Lower leg skin (tissue), 3 donors: ENCODE results near the gene TEK.

Source experiments
- POLR2A ChIP-seq, 2 donors: fragments of 450-650 bp; IDR thresholded peaks; one replicate each; pipeline ENCODE4 v1.6.1; 2016 to 2017; ENCODE audit warnings: antibody characterized with exemption in 2 of 2, mild to moderate bottlenecking in 1 of 2, moderate library complexity in 1 of 2
- TF ChIP-seq, protein P1 (sequence below), 3 donors: fragments of 450-650 bp; IDR thresholded peaks; one replicate each; pipeline ENCODE4 v1.5.1; 2016; ENCODE audit warnings: antibody characterized with exemption in 3 of 3, mild to moderate bottlenecking in 3 of 3, moderate library complexity in 2 of 3

DNA sequence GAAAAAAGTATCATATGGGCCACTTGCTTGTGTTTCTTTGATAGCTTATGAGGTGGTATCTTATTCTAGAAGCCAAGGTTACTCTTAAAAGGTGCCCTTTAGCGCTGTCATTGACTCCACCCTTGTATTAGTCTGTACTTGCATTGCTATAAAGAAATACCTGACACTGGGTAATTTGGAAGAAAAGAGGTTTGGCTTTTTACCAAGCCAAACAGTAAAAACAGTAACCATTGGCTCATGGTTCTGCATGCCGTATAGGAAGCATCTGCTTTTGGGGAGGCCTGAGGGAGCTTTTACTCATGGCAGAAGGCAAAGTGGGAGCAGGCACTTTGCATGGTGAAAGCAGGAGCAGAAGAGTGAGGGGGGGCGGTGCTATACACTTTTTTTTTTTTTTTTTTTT, 87.4 kb downstream of the TEK start:
- TF ChIP-seq, protein P1, sequence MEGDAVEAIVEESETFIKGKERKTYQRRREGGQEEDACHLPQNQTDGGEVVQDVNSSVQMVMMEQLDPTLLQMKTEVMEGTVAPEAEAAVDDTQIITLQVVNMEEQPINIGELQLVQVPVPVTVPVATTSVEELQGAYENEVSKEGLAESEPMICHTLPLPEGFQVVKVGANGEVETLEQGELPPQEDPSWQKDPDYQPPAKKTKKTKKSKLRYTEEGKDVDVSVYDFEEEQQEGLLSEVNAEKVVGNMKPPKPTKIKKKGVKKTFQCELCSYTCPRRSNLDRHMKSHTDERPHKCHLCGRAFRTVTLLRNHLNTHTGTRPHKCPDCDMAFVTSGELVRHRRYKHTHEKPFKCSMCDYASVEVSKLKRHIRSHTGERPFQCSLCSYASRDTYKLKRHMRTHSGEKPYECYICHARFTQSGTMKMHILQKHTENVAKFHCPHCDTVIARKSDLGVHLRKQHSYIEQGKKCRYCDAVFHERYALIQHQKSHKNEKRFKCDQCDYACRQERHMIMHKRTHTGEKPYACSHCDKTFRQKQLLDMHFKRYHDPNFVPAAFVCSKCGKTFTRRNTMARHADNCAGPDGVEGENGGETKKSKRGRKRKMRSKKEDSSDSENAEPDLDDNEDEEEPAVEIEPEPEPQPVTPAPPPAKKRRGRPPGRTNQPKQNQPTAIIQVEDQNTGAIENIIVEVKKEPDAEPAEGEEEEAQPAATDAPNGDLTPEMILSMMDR (IDR thresholded peaks at IDR 0.05), result no peak
- no peak for TF ChIP-seq POLR2A (IDR thresholded peaks at IDR 0.05)
